Activated T-helper 1 cell treated with anti-CD3 and anti-CD28 coated beads, Interleukin-12 subunit alpha, Interleukin-12 subunit beta, Interleukin-2, Interleukin-4 antibody, amounts not matched to agents 30 ng/mL and 10 ng/mL and 1 ng/mL, durations not matched to agents 14 hours and 24 hours and 36 hours (primary cell): ENCODE results near the gene RGP1. TPM values are rescaled to one million over a fixed set of nuclear protein-coding genes. Genes with fewer than 3 reads are reported as not detected.
A peak's percentile ranks its signal among the peaks of the same experiment; 100 is the strongest.

Source experiments
- DNase-seq: peaks from one replicate; pipeline ENCODE4 v3.0.0; 2021; ENCODE audit warnings: low spot score
- H3K27ac Mint-ChIP-seq: one replicate; pipeline ENCODE4 v1.8.0; 2021; ENCODE audit warnings: mild to moderate bottlenecking, mixed read lengths
- H3K27me3 Mint-ChIP-seq: one replicate; pipeline ENCODE4 v1.8.0; 2022; ENCODE audit warnings: mild to moderate bottlenecking, moderate library complexity, mixed read lengths; ENCODE audit not compliant: insufficient read depth
- H3K36me3 Mint-ChIP-seq: one replicate; pipeline ENCODE4 v1.8.0; 2021; ENCODE audit warnings: low read depth, mixed read lengths
- H3K4me1 Mint-ChIP-seq: one replicate; pipeline ENCODE4 v1.8.0; 2021; ENCODE audit warnings: low read depth, mixed read lengths
- H3K4me3 Mint-ChIP-seq: one replicate; pipeline ENCODE4 v1.8.0; 2021; ENCODE audit warnings: mild to moderate bottlenecking, moderate library complexity, mixed read lengths
- H3K9me3 Mint-ChIP-seq: one replicate; pipeline ENCODE4 v1.8.0; 2021; ENCODE audit warnings: mixed read lengths
- intact Hi-C: fragments of 100-400 bp; cut with micrococcal nuclease; formaldehyde crosslinking; loops from one replicate; pipeline ENCODE4 v1.15.1; 2024
- total RNA-seq: library from RNA; stranded (reverse); gene quantifications from 2 replicates; pipeline ENCODE4 v1.2.3, GENCODE V29; 2022

The RGP1 gene
- total RNA-seq, 1 donor from 2014 or later, result 18.9 TPM

DNA sequence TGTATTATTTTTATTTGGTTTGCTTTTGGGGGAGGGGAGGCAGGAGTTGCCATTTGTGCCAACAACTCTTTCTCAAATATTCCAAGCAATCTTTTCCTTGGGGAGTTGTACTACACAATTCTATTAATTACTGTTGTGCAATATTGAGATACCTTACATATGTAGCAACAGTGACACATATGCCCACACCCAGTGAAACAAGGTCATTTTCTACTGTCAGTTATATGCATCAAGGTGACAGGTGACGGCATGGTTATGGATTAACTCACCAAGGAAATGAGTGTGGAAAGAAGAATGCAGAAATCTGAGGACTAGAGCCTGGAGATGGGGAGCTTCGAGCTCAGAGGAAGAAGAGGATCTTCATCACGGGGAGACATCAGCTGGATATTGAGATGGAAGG is 22.9 kb downstream of the RGP1 start:
- Mint-ChIP-seq H3K9me3 (no peaks in the 10 kb centered on the region), H3K36me3 (no peaks in the 10 kb centered on the region), H3K4me1 (peaks cover 13% of the 10 kb centered on the region), H3K27ac (no peak overlapping the region), H3K4me3 (no peak overlapping the region), H3K27me3 (no peaks in the 10 kb centered on the region)
- DNase-seq, result no peak
- intact Hi-C loops, result no loop called here

DNA sequence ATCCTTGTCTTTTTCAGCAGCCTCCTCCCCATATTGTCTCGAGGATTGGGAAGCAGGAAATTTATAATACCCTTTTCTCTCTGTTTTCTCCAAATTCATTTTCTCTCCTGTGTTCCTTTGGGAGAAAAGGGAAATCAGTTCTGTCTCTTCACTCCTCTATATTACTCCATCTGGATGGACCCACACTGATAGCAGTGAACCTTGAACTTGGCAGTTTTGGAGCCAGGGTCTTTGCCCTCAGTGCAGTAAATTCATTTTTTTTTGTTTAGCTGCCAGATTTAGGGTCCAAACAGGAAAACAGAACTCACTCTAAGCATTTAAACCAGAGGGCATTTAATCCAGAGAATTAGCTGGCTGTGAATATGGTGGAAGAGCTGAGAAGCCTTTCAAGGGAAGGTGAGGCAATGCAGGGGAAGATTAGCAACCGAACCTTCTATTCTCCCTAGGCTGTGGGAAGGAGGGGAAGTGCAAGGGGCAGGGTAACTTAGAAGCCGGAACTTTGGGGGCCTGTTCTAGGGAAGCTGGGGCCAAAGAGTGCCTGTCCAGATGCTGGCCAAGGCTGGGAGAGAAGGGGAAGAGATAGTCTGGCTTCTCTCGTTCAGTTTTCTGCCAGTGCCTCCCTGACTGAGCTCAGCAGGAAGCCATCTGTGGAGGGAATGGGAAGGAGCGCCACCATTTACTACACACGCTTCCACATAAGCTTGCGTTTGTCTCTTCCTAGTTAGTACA is 26.0 kb downstream of the RGP1 start:
- Mint-ChIP-seq H3K27ac (peak overlapping the region; percentile 25), H3K36me3 (peaks cover 5% of the 10 kb centered on the region), H3K27me3 (no peaks in the 10 kb centered on the region), H3K9me3 (no peaks in the 10 kb centered on the region), H3K4me1 (peaks cover 13% of the 10 kb centered on the region), H3K4me3 (no peak overlapping the region)
- intact Hi-C loops, result no loop called here
- no peak for DNase-seq

DNA sequence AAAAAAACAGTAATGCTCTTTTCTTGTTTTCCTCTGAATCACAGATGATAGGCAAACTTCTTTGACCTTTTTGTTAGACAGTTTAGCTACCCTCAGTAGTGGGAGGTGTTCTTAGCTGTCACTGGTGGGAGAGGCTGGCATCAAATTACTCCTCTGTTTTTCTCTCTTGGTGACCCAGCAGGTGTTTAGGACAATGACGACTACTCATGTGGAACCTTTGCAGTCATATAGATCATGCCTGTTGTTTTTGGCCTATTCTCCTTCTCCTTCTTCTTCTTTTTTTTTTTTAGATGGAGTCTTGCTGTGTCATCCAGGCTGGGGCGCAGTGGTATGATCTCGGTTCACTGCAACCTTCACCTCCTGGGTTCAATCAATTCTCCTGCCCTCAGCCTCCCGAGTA is 26.9 kb downstream of the RGP1 start:
- Mint-ChIP-seq H3K27ac (peak overlapping the region; percentile 77), H3K36me3 (peaks cover 7% of the 10 kb centered on the region), H3K27me3 (no peaks in the 10 kb centered on the region), H3K9me3 (no peaks in the 10 kb centered on the region), H3K4me1 (peaks cover 13% of the 10 kb centered on the region), H3K4me3 (no peak overlapping the region)
- DNase-seq, result no peak
- intact Hi-C loops, result no loop called here

DNA sequence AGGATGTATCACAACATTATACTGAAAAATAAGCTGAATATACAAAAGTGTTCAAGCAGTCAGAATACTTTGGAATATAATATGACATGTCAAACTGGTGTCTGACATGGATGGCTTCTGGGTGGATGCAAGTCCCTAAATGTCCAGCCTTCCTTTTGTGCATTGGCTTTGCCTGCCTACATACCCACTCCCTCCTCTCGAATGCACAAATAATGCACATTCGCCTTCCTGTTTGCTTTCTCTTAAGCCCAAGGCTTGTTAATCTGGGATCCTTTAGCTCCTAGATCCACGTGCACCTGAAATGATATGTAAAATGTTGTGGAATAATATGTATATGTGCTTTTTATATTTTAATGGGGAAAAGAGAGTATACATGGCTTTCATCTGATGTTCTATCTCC is 29.4 kb downstream of the RGP1 start:
- Mint-ChIP-seq H3K4me3 (no peak overlapping the region), H3K9me3 (no peaks in the 10 kb centered on the region), H3K27me3 (no peaks in the 10 kb centered on the region), H3K4me1 (peaks cover 13% of the 10 kb centered on the region), H3K27ac (no peak overlapping the region), H3K36me3 (peaks cover 10% of the 10 kb centered on the region)
- no peak for DNase-seq
- intact Hi-C loops, result no loop called here

DNA sequence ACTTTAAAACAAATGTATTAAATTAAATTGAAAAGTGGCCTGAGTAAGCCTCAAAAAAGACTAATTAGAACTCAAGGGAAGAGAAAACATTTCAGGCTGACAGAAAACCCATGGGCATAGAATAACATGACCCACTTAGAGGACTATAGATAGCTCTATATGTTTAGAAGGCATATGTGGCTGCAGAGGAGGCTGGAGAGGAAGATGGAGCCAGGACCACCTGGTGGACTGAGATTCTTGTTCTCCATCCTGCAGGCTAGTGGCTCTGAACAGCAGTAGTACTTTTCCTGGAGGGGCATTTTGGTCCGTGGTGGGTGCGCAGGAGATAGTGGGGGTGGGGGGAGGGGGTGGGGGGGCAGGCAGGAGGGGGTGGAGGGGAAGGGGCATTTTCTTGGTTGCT is 32.0 kb downstream of the RGP1 start:
- H3K27ac Mint-ChIP-seq, result no peak overlapping the region
- H3K9me3 Mint-ChIP-seq, result no peaks in the 10 kb centered on the region
- H3K4me3 Mint-ChIP-seq, result no peak overlapping the region
- peaks cover 2% of the 10 kb centered on the region for H3K4me1 Mint-ChIP-seq
- no peak for DNase-seq
- H3K27me3 Mint-ChIP-seq, result no peaks in the 10 kb centered on the region
- H3K36me3 Mint-ChIP-seq, result peaks cover 24% of the 10 kb centered on the region
- intact Hi-C loops, result no loop called here

DNA sequence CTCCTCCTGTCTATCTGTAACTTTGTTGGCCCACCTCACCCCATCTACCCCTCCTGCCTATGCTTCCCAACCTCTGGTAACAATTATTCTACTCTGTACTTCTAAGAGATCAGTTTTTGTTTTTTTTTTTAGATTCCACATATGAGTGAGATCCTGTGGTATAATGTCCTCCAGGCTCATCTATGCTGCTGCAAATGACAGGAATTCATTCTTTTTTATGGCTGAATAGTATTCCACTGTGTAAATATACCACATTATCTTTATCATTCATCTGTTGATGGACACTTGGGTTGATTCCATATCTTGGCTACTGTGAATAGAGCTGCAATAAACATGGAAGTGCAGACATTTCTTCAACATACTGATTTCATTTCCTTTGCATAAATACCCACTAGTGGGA is 34.3 kb downstream of the RGP1 start:
- Mint-ChIP-seq H3K4me3 (no peak overlapping the region), H3K27me3 (no peaks in the 10 kb centered on the region), H3K27ac (no peak overlapping the region), H3K4me1 (no peaks in the 10 kb centered on the region), H3K9me3 (no peaks in the 10 kb centered on the region), H3K36me3 (peaks cover 32% of the 10 kb centered on the region)
- no peak for DNase-seq
- intact Hi-C loops, result no loop called here

DNA sequence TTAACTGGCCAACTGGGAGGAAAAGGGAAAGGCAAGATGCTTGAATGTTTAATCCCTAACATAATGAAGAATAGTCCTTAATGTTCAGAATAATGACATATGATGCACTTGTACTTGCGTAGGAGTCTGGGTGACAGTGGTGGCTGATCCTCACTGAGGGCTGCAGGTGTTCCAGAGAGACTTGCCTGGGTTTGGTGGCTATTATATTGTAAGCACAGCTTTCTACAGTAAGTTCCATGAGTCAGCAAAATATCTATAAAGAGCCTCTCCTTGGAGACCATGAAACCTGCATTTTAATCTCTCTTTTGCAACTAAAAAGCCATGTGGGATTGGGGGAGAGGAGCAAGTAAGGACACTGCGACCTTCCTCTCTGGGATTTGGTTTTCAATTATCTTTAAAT is 40.5 kb downstream of the RGP1 start:
- no peak for DNase-seq
- Mint-ChIP-seq H3K27ac (no peak overlapping the region), H3K27me3 (no peaks in the 10 kb centered on the region), H3K36me3 (peaks cover 26% of the 10 kb centered on the region), H3K9me3 (no peaks in the 10 kb centered on the region), H3K4me3 (no peak overlapping the region), H3K4me1 (peaks cover 7% of the 10 kb centered on the region)
- intact Hi-C loops, result no loop called here

DNA sequence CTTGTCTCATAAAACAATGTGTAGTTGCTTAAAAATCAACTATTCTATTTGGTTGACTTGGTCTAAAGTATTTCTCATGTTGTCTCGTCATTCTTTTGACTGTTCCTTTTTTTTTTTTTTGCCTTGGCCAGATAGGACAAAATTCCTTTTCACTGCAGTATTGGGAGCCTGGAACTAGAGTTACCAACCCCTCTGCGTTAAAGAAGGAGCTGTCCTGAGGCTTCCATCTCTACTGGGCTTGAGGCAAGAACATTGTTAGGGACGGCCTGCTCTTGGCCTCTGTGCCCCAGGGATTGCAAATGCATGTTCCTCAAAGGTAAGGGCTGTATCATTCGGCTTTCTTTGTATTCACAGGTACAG is 40.9 kb downstream of the RGP1 start:
- intact Hi-C loops, result loop anchor here (1.0 kb wide), 3 partner anchors 22 to 92 kb away; partner anchors contain the start of gene SPAG8
- H3K9me3 Mint-ChIP-seq, result no peaks in the 10 kb centered on the region
- no peak overlapping the region for H3K27ac Mint-ChIP-seq
- peaks cover 10% of the 10 kb centered on the region for H3K4me1 Mint-ChIP-seq
- H3K27me3 Mint-ChIP-seq, result no peaks in the 10 kb centered on the region
- no peak overlapping the region for H3K4me3 Mint-ChIP-seq
- DNase-seq, result no peak
- H3K36me3 Mint-ChIP-seq, result peaks cover 25% of the 10 kb centered on the region

DNA sequence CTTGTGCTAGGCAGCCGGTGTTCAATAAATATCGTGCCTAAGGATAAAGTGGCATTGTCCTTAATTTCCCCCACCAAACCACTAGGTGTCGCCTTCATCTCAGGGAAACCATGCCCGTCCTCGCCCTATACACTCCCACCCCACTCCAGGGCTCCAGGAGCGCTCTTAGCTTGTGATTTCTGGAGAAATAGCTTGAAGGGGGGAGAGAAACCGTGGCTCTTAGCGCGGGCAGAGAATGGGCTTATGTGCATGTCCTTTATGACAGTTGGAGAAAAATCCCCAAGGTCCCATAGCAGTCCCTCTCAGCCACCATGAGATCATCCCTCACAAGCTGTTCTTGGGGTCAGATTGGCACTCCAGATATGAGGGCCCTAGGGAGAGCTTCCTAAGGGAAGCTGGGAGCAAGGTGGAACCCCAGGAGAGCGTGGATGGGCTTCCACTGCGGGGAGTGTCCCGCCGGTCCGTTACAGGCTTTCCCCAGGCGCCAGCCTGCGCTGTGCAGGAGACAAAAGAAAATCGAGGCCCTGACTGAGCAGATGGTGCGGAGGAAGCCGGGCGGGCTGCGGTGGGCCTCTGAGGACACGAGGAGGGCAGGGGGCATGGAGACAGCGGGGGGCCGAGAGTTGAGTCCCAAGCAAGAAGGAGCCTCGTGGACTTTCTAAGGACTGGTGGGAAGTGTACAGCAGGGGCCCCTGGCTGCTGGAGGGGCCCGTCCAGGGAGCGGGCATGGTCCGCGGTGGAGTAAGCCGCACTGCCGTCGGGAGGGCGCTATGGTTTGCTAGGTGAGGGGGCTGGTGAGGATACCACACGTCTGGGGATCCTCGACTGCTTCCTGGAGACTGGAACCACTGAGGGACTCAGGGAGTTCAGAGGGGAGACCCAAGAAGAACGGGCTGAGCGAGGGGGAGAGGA is 41.6 kb downstream of the RGP1 start:
- peak; percentile 45 for DNase-seq
- Mint-ChIP-seq H3K36me3 (peaks cover 25% of the 10 kb centered on the region), H3K9me3 (no peaks in the 10 kb centered on the region), H3K4me3 (no peak overlapping the region), H3K4me1 (peaks cover 10% of the 10 kb centered on the region), H3K27ac (no peak overlapping the region), H3K27me3 (no peaks in the 10 kb centered on the region)
- intact Hi-C loops, result loop anchor here (1.0 kb wide), 3 partner anchors 22 to 92 kb away; partner anchors contain the start of gene SPAG8

DNA sequence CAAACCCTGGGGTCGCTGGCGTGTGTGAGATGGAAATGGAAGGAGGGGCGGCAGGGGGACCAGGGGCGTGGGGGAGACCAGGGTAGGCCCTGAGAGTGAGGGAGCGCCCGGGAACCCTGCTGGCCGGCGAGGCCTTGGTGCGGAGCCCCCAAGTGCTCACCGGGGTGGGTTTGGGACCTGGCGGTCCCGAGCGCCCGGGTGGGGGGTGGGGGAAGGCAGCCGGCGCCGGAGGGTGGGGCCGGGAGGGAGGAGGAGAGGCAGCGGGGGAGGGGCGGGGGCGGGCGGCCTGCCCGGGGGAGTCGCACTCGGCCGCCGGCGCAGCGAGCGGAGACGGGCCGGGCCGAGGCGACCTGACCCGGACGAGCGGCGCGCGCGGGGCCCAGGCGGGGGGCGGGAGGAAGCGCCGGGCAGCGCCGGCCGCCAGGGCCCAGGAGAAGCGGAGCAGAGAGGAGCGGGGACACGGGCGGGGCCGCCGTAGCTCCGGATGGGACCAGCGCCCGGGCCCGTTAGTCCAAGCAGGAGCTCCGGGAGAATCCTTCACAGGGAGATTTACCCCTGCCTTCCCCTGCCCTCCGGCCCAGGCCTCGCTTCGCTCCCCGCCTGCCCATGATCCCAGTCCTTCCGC is 42.3 kb downstream of the RGP1 start, which contains the start of gene NPR2:
Gene NPR2, plus strand, starts transcription at position 295 of the 625 bp plus-strand sequence. CDS start 818 bp downstream, outside the sequence.
- intact Hi-C loops, result no loop called here
- Mint-ChIP-seq H3K27ac (no peak within 1 kb of the TSS), H3K4me3 (no peak within 1 kb of the TSS), H3K4me1 (peaks cover 10% of the 10 kb centered on the region), H3K36me3 (peaks cover 17% of the 10 kb centered on the region), H3K9me3 (no peaks in the 10 kb centered on the region), H3K27me3 (no peaks in the 10 kb centered on the region)
- DNase-seq, result no peak

DNA sequence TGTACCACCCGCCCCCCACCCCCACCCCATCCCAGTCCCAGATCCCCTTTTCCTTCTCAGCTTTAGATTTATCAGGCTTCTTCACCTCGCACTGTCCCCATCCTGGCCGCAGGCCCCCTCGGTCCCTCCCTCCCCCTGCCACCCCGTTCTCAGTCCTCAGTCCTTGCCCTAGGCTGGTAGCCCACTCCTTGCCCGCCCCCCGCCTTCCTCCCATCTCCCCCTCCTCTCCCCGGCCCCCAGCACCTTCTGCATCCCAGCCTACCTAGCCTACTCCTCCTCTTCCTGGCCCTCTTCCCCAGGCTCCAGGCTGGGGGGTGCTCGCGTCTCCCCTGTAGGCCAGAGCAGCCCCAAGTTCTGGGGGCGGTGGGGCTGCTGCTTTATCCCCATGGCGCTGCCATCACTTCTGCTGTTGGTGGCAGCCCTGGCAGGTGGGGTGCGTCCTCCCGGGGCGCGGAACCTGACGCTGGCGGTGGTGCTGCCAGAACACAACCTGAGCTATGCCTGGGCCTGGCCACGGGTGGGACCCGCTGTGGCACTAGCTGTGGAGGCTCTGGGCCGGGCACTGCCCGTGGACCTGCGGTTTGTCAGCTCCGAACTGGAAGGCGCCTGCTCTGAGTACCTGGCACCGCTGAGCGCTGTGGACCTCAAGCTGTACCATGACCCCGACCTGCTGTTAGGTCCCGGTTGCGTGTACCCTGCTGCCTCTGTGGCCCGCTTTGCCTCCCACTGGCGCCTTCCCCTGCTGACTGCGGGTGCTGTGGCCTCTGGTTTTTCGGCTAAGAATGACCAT is 43.1 kb downstream of the RGP1 start:
- Mint-ChIP-seq H3K36me3 (peaks cover 15% of the 10 kb centered on the region), H3K27me3 (no peaks in the 10 kb centered on the region), H3K27ac (no peak overlapping the region), H3K9me3 (no peaks in the 10 kb centered on the region), H3K4me1 (peaks cover 13% of the 10 kb centered on the region), H3K4me3 (no peak overlapping the region)
- no peak for DNase-seq
- intact Hi-C loops, result no loop called here

DNA sequence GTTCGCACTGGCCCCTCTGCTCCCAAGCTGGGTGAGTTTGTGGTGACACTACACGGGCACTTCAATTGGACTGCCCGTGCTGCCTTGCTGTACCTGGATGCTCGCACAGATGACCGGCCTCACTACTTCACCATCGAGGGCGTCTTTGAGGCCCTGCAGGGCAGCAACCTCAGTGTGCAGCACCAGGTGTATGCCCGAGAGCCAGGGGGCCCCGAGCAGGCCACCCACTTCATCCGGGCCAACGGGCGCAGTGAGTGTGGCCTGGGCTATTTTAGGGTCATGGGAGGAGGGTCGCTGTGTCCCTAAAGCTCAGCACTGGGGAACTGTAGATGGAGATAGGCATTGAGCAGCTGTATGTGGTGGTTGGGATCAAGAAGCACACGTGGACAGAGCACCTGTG is 43.7 kb downstream of the RGP1 start:
- Mint-ChIP-seq H3K4me1 (peaks cover 17% of the 10 kb centered on the region), H3K4me3 (no peak overlapping the region), H3K27ac (peak overlapping the region; percentile 10), H3K9me3 (no peaks in the 10 kb centered on the region), H3K36me3 (peaks cover 10% of the 10 kb centered on the region), H3K27me3 (no peaks in the 10 kb centered on the region)
- intact Hi-C loops, result no loop called here
- no peak for DNase-seq
